A549 (cell line): ENCODE results near the gene IST1.

ENCODE experiments used
- BHLHE40 ChIP-seq: IDR thresholded peaks from 2 replicates; pipeline ENCODE4 v1.6.1; 2012; ENCODE audit warnings: low read depth, low read length, inconsistent platforms
- CHD4 ChIP-seq: fragments of 200-600 bp; sonication (generic); IDR thresholded peaks from 2 replicates; pipeline ENCODE4 v1.6.1; 2016; ENCODE audit warnings: antibody characterized with exemption, mild to moderate bottlenecking, borderline replicate concordance
- CTCF ChIP-seq: fragments of >200 bp; sonication (Bioruptor Twin); formaldehyde crosslinking; IDR thresholded peaks from 3 replicates; pipeline ENCODE4 v1.5.1; 2016
- EP300 ChIP-seq, 2 experiments: fragments of >200 bp; sonication (Bioruptor Twin); formaldehyde crosslinking; IDR thresholded peaks; 2 replicates in 1 of 2; 3 replicates in 1 of 2; pipeline ENCODE4 v1.6.1; 2016 to 2017
- FOSL2 ChIP-seq, 2 experiments: fragments of 450-650 bp in 1 of 2; fragments of >200 bp in 1 of 2; sonication (Bioruptor Twin) in 1 of 2; formaldehyde crosslinking; IDR thresholded peaks; 2 replicates each; pipeline versions ENCODE4 v1.5.0 to v1.6.1; 2016 to 2020; ENCODE audit warnings: mild to moderate bottlenecking in 1 of 2, moderate library complexity in 1 of 2

- TF ChIP-seq CTCF (no peak), CHD4 (no peak), FOSL2 (IDR thresholded peaks at IDR 0.05) (no peak), FOSL2 (CRISPR knock-in tag; IDR thresholded peaks at IDR 0.05) (no peak), BHLHE40 (no peak), EP300 (IDR thresholded peaks at IDR 0.05) (no peak)
Observed at GRCh38 chr16:71911121-71911520, 15.8 kb downstream of the IST1 start.
